NCI-H2107 treated with DMSO at 0.1 percent for 48 hours (cell line): Measurements from ENCODE around the gene AGAP1.

Experiments
- DNase-seq: peaks from one replicate; lab custom pipeline; 2025; ENCODE audit not compliant: unreplicated experiment; lab: John Stamatoyannopoulos, UW

The AGAP1 gene

GRCh38 chr2:235951982-235952381 is 458.1 kb downstream of the AGAP1 start:
- DNase-seq: no peak

GRCh38 chr2:235952714-235953113 is 458.9 kb downstream of the AGAP1 start:
- DNase-seq: no peak

- no peak for DNase-seq
Observed at GRCh38 chr2:235954281-235954680, 460.4 kb downstream of the AGAP1 start.

- DNase-seq: no peak
Observed at GRCh38 chr2:235954888-235955480, 461.1 kb downstream of the AGAP1 start.

GRCh38 chr2:235955664-235956063 is 461.8 kb downstream of the AGAP1 start:
- no peak for DNase-seq

GRCh38 chr2:235956281-235956970 is 462.6 kb downstream of the AGAP1 start:
- no peak for DNase-seq

GRCh38 chr2:235957251-235957650 is 463.4 kb downstream of the AGAP1 start:
- DNase-seq: no peak

- DNase-seq: no peak
Observed at GRCh38 chr2:235958221-235958930, 464.5 kb downstream of the AGAP1 start.

- no peak for DNase-seq
Observed at GRCh38 chr2:235958931-235959410, 465.1 kb downstream of the AGAP1 start.

- DNase-seq: no peak
Observed at GRCh38 chr2:235960011-235960715, 466.3 kb downstream of the AGAP1 start.

- no peak for DNase-seq
Observed at GRCh38 chr2:235960716-235961640, 467.1 kb downstream of the AGAP1 start.

- DNase-seq: no peak
Observed at GRCh38 chr2:235961711-235962110, 467.9 kb downstream of the AGAP1 start.

- DNase-seq: no peak
Observed at GRCh38 chr2:235963853-235964577, 470.2 kb downstream of the AGAP1 start.

- no peak for DNase-seq
Observed at GRCh38 chr2:235964787-235965390, 471.0 kb downstream of the AGAP1 start.

GRCh38 chr2:235966396-235966795 is 472.6 kb downstream of the AGAP1 start:
- DNase-seq: no peak

GRCh38 chr2:235966932-235967757 is 473.3 kb downstream of the AGAP1 start:
- DNase-seq: no peak

GRCh38 chr2:235968155-235968554 is 474.3 kb downstream of the AGAP1 start:
- peak; percentile 47 for DNase-seq

- DNase-seq: peak; percentile 83
Observed at GRCh38 chr2:235968616-235969324, 474.9 kb downstream of the AGAP1 start.
